IMR-90 (cell line): ENCODE data around the gene MEGF11. TPM values are rescaled to one million over a fixed set of nuclear protein-coding genes. Genes with fewer than 3 reads are reported as not detected.
A peak's percentile ranks its signal among the peaks of the same experiment; 100 is the strongest.

ENCODE experiments used
- ATAC-seq: fragments of 200-7000 bp; cut with Tn5 transposase; 2 replicates; pipeline ENCODE4 v1.9.1; 2020; ENCODE audit warnings: low read depth, mild to moderate bottlenecking, moderate library complexity
- BruUV-seq: library from RNA; stranded (reverse); fragments of 400-500 nt; replicated peaks from 2 replicates; lab custom pipeline; 2021; lab: Mats Ljungman, UMichigan
- CTCF ChIA-PET: fragments of 300-600 bp; formaldehyde crosslinking; extraction: SDS; loops from one replicate; lab custom pipeline; 2021; ENCODE audit warnings: antibody characterized with exemption; lab: Yijun Ruan, JAX
- POLR2A ChIA-PET: fragments of 300-600 bp; sonication (Branson Sonifier 250); formaldehyde crosslinking; loops from one replicate; lab custom pipeline; 2022; ENCODE audit warnings: antibody characterized with exemption; ENCODE audit not compliant: unreplicated experiment; lab: Charles Lee
- DNase-seq: peaks from one replicate; pipeline ENCODE4 v3.0.0; 2013
- H2AFZ ChIP-seq: replicated peaks from 2 replicates; pipeline ENCODE3; 2013; ENCODE audit warnings: low read length, mild to moderate bottlenecking; ENCODE audit not compliant: poor library complexity
- H2AK5ac ChIP-seq: 2 replicates; pipeline ENCODE4 v1.6.1; 2013; ENCODE audit warnings: low read depth, low read length, inconsistent platforms
- H2AK9ac ChIP-seq: replicated peaks from 2 replicates; pipeline ENCODE3; 2013; ENCODE audit warnings: mild to moderate bottlenecking, low read depth, low read length, moderate library complexity; ENCODE audit not compliant: poor library complexity
- H2BK120ac ChIP-seq: 2 replicates; pipeline ENCODE4 v1.6.1; 2013; ENCODE audit warnings: low read depth, low read length, inconsistent platforms
- H2BK15ac ChIP-seq: 3 replicates; pipeline ENCODE4 v1.6.1; 2013; ENCODE audit warnings: low read depth, low read length, inconsistent platforms
- H2BK20ac ChIP-seq: 2 replicates; pipeline ENCODE4 v1.6.1; 2013; ENCODE audit warnings: low read depth, mild to moderate bottlenecking, inconsistent platforms, low read length, moderate library complexity
- H2BK5ac ChIP-seq: 2 replicates; pipeline ENCODE4 v1.6.1; 2013; ENCODE audit warnings: mild to moderate bottlenecking, low read depth, low read length, inconsistent platforms; ENCODE audit not compliant: poor library complexity, severe bottlenecking
- H3K14ac ChIP-seq: replicated peaks from 2 replicates; pipeline ENCODE4 v1.6.1; 2013; ENCODE audit warnings: low read depth, low read length, inconsistent platforms
- H3K18ac ChIP-seq: 2 replicates; pipeline ENCODE4 v1.6.1; 2013; ENCODE audit warnings: low read depth, low read length, control low read depth
- H3K23ac ChIP-seq: 2 replicates; pipeline ENCODE4 v1.6.1; 2013; ENCODE audit warnings: low read depth, low read length, inconsistent platforms
- H3K27ac ChIP-seq: 2 replicates; pipeline ENCODE4 v1.5.1; 2013; ENCODE audit warnings: mild to moderate bottlenecking, control low read depth, low read length; ENCODE audit not compliant: insufficient read depth
- H3K27me3 ChIP-seq: 2 replicates; pipeline ENCODE4 v1.6.1; 2013; ENCODE audit warnings: low read length; ENCODE audit not compliant: control insufficient read depth, insufficient read depth
- H3K36me3 ChIP-seq: 2 replicates; pipeline ENCODE4 v1.6.1; 2013; ENCODE audit warnings: low read length, mixed read lengths; ENCODE audit not compliant: control insufficient read depth, insufficient read depth
- H3K4ac ChIP-seq: 2 replicates; pipeline ENCODE4 v1.6.1; 2013; ENCODE audit warnings: low read depth, low read length, inconsistent platforms
- H3K4me1 ChIP-seq: 2 replicates; pipeline ENCODE4 v1.6.1; 2013; ENCODE audit warnings: low read length, mixed read lengths; ENCODE audit not compliant: control insufficient read depth, insufficient read depth
- H3K4me2 ChIP-seq: 2 replicates; pipeline ENCODE4 v1.6.1; 2013; ENCODE audit warnings: low read depth, mild to moderate bottlenecking, control low read depth, low read length, moderate library complexity
- H3K4me3 ChIP-seq: 2 replicates; pipeline ENCODE4 v1.5.1; 2013; ENCODE audit warnings: low read depth, mild to moderate bottlenecking, control low read depth, low read length, moderate library complexity; ENCODE audit not compliant: insufficient read depth
- H3K56ac ChIP-seq: 2 replicates; pipeline ENCODE4 v1.6.1; 2013; ENCODE audit warnings: low read length, inconsistent platforms; ENCODE audit not compliant: insufficient read depth; ENCODE audit errors: extremely low read depth
- H3K79me1 ChIP-seq, 2 experiments: 2 replicates each; pipeline ENCODE4 v1.6.1; 2013; ENCODE audit warnings: low read length in 2 of 2, inconsistent platforms in 1 of 2, low read depth in 1 of 2
- H3K9ac ChIP-seq: 2 replicates; pipeline ENCODE4 v1.6.1; 2013; ENCODE audit warnings: low read depth, low read length, control low read depth
- H3K9me1 ChIP-seq: 2 replicates; pipeline ENCODE4 v1.6.1; 2013; ENCODE audit warnings: low read length, inconsistent platforms; ENCODE audit not compliant: insufficient read depth
- H3K9me3 ChIP-seq: 2 replicates; pipeline ENCODE4 v1.6.1; 2013; ENCODE audit warnings: low read length; ENCODE audit not compliant: control insufficient read depth, insufficient read depth
- H4K20me1 ChIP-seq: 2 replicates; pipeline ENCODE4 v1.6.1; 2013; ENCODE audit warnings: low read length, inconsistent platforms; ENCODE audit not compliant: insufficient read depth
- H4K5ac ChIP-seq: 2 replicates; pipeline ENCODE4 v1.6.1; 2013; ENCODE audit warnings: mild to moderate bottlenecking, low read depth, low read length, control low read depth
- H4K8ac ChIP-seq, 2 experiments: 2 replicates each; pipeline ENCODE4 v1.6.1; 2013; ENCODE audit warnings: low read depth in 2 of 2, low read length in 2 of 2, control low read depth in 1 of 2, inconsistent platforms in 1 of 2
- H4K91ac ChIP-seq: 2 replicates; pipeline ENCODE4 v1.6.1; 2013; ENCODE audit warnings: low read depth, low read length, inconsistent platforms; ENCODE audit not compliant: insufficient read depth
- CHD1 ChIP-seq: IDR thresholded peaks from 2 replicates; pipeline ENCODE4 v1.6.1; 2012; ENCODE audit warnings: low read depth, low read length, improper control_type of control experiment
- CTCF ChIP-seq: conservative IDR thresholded peaks from 2 replicates; pipeline ENCODE4 v1.5.1; 2012; ENCODE audit warnings: mild to moderate bottlenecking, low read depth, low read length, improper control_type of control experiment
- ELK1 ChIP-seq: fragments of 150-350 bp; IDR thresholded peaks from 2 replicates; pipeline ENCODE4 v1.6.1; 2016; ENCODE audit warnings: low read depth, mild to moderate bottlenecking, low read length, moderate library complexity, borderline replicate concordance
- FOS ChIP-seq: fragments of 150-350 bp; IDR thresholded peaks from 2 replicates; pipeline ENCODE4 v1.6.1; 2016; ENCODE audit warnings: low read depth, low read length
- MAFK ChIP-seq: IDR thresholded peaks from 2 replicates; pipeline ENCODE4 v1.6.1; 2012; ENCODE audit warnings: low read depth, low read length, improper control_type of control experiment
- MAZ ChIP-seq: IDR thresholded peaks from 2 replicates; pipeline ENCODE4 v1.6.1; 2012; ENCODE audit warnings: low read depth, mild to moderate bottlenecking, low read length, improper control_type of control experiment, moderate library complexity, borderline replicate concordance
- MXI1 ChIP-seq: IDR thresholded peaks from 2 replicates; pipeline ENCODE4 v1.6.1; 2012; ENCODE audit warnings: low read depth, mild to moderate bottlenecking, low read length, moderate library complexity, borderline replicate concordance
- RAD21 ChIP-seq: IDR thresholded peaks from 2 replicates; pipeline ENCODE4 v1.6.1; 2012; ENCODE audit warnings: low read length, improper control_type of control experiment
- USF2 ChIP-seq: fragments of 150-350 bp; IDR thresholded peaks from 2 replicates; pipeline ENCODE4 v1.6.1; 2017; ENCODE audit warnings: mild to moderate bottlenecking, antibody characterized with exemption, low read length, low read depth
- WGBS, 2 experiments: methylation state at CpG; one replicate each; pipeline versions ENCODE4 v1.1.5 to v1.1.7; 2013; ENCODE audit warnings: missing lambda C conversion rate in 2 of 2; ENCODE audit not compliant: insufficient read length in 1 of 2; ENCODE audit errors: extremely low coverage in 2 of 2; 5-methylcytosine and 5-hydroxymethylcytosine counted together
- dilution Hi-C: fragments of 300-500 bp; cut with HindIII; formaldehyde crosslinking; loops from one replicate; pipeline ENCODE4 v1.14.3; 2018; ENCODE audit warnings: low sequenced_read_pairs; ENCODE audit not compliant: unreplicated experiment
- in situ Hi-C: fragments of 300-500 bp; cut with MboI; formaldehyde crosslinking; loops from 3 replicates; pipeline ENCODE4 v1.14.3; 2019; ENCODE audit warnings: low sequenced_read_pairs, inconsistent platforms, mixed read lengths
- intact Hi-C: fragments of 100-400 bp; cut with micrococcal nuclease; formaldehyde crosslinking; loops from 2 replicates; pipeline ENCODE4 v1.10.0; 2022
- polyA plus RNA-seq, 3 experiments: library from polyadenylated mRNA; depleted of rRNA; stranded (reverse); fragments of >200 nt; gene quantifications; 2 replicates each; pipeline ENCODE4 v1.2.3, GENCODE V29; 2012; ENCODE audit warnings: low replicate concordance in 1 of 3
- total RNA-seq: library from RNA; depleted of rRNA; stranded (reverse); fragments of >200 nt; gene quantifications from 2 replicates; pipeline ENCODE4 v1.2.3, GENCODE V29; 2012

MEGF11 gene
- total and polyA plus RNA-seq, 2 of the 4 experiments (the other 2 are of a cell fraction): not detected

- no peak overlapping the region for H3K56ac ChIP-seq
- intact Hi-C loops: no loop called here
- 40% methylated on average over 1 of the region's 15 CpGs; no CpG with 5 or more reads in 1 of the 2 experiments for WGBS, 2 experiments
- H3K4me3 ChIP-seq: no peak overlapping the region
- H3K4ac ChIP-seq: no peak overlapping the region
- DNase-seq (peak; percentile 0), ATAC-seq (no peak; the same call in 1 of the 2 replicates)
- ChIA-PET POLR2A (no interaction called here), CTCF (no interaction called here)
- no peak overlapping the region for H2BK5ac ChIP-seq
- H3K18ac ChIP-seq: no peak overlapping the region
- no peak overlapping the region for H4K91ac ChIP-seq
- H2BK20ac ChIP-seq: no peak overlapping the region
- no peak overlapping the region for H4K5ac ChIP-seq
- no peak overlapping the region for H2BK15ac ChIP-seq
- H3K9me3 ChIP-seq: no peaks in the 10 kb centered on the region
- no peak overlapping the region for H2AFZ ChIP-seq
- no peak overlapping the region for H2AK9ac ChIP-seq
- in situ Hi-C loops: no loop called here
- no peaks in the 10 kb centered on the region for H4K20me1 ChIP-seq
- H2BK120ac ChIP-seq: no peak overlapping the region
- no peak overlapping the region for H3K27ac ChIP-seq
- no TSS peak for BruUV-seq
- H3K14ac ChIP-seq: no peak overlapping the region
- no peak for TF ChIP-seq USF2
- no peak for TF ChIP-seq MXI1
- no peak for TF ChIP-seq CHD1
- TF ChIP-seq CTCF: no peak
- no peak for TF ChIP-seq ELK1
- TF ChIP-seq FOS: no peak
- no peak for TF ChIP-seq RAD21
- no peak for TF ChIP-seq MAZ
- no peak for TF ChIP-seq MAFK
- no peak overlapping the region for H3K4me2 ChIP-seq
- no peaks in the 10 kb centered on the region for H3K79me1 ChIP-seq
- H3K27me3 ChIP-seq: peaks cover 55% of the 10 kb centered on the region
- H3K9me1 ChIP-seq: no peaks in the 10 kb centered on the region
- no peak overlapping the region for H2AK5ac ChIP-seq
- dilution Hi-C loops: no loop called here
- no peak overlapping the region for H4K8ac ChIP-seq
- no peaks in the 10 kb centered on the region for H3K4me1 ChIP-seq
- no peaks in the 10 kb centered on the region for H3K36me3 ChIP-seq
- H3K23ac ChIP-seq: no peak overlapping the region
- H3K9ac ChIP-seq: no peak overlapping the region
Observed at GRCh38 chr15:66097151-66098021, 156.2 kb downstream of the MEGF11 start.
